SK-N-SH (cell line): ENCODE data around the gene MAD1L1. TPM values are rescaled to one million over a fixed set of nuclear protein-coding genes. Genes with fewer than 3 reads are reported as not detected.
A peak's percentile ranks its signal among the peaks of the same experiment; 100 is the strongest.

Source experiments
- CTCF ChIA-PET: fragments of 300-600, 350-600 bp; formaldehyde crosslinking; extraction: SDS; loops from one replicate; lab custom pipeline; 2021; lab: Yijun Ruan, JAX
- POLR2A ChIA-PET: fragments of 350-600 bp; sonication (Branson Sonifier 250); formaldehyde crosslinking; extraction: SDS; loops from one replicate; lab custom pipeline; 2020; ENCODE audit warnings: antibody characterized with exemption, inconsistent platforms; lab: Yijun Ruan, JAX
- DNase-seq: peaks from one replicate; pipeline ENCODE4 v3.0.0; 2012
- H2AFZ ChIP-seq: fragments of 200-600 bp; sonication (generic); 2 replicates; pipeline ENCODE4 v1.8.1; 2016; ENCODE audit warnings: antibody characterized with exemption, mild to moderate bottlenecking, low read depth
- H3F3A ChIP-seq: fragments of 200-600 bp; sonication (generic); replicated peaks from 2 replicates; pipeline ENCODE3; 2016; ENCODE audit warnings: antibody characterized with exemption, mild to moderate bottlenecking; ENCODE audit not compliant: insufficient read depth
- H3K27ac ChIP-seq, 2 experiments: fragments of 200-500 bp in 1 of 2; fragments of 200-600 bp in 1 of 2; sonication (Bioruptor generic) in 1 of 2; sonication (generic), shearing (Covaris generic) in 1 of 2; 2 replicates each; pipeline versions ENCODE4 v1.5.1 to v1.6.1; 2014 to 2016; ENCODE audit warnings: low read depth in 2 of 2, inconsistent platforms in 1 of 2, low read length in 1 of 2, mild to moderate bottlenecking in 1 of 2, mixed read lengths in 1 of 2
- H3K27me3 ChIP-seq: fragments of 200-600 bp; sonication (generic), shearing (Covaris generic); 2 replicates; pipeline ENCODE4 v1.6.1; 2016; ENCODE audit warnings: mixed run types; ENCODE audit not compliant: insufficient read depth
- H3K36me3 ChIP-seq, 2 experiments: fragments of 200-500 bp in 1 of 2; fragments of 200-600 bp in 1 of 2; sonication (Bioruptor generic) in 1 of 2; sonication (generic) in 1 of 2; replicated peaks in 1 of 2; 2 replicates each; pipeline versions ENCODE3 to v1.5.1; 2014 to 2016; ENCODE audit warnings: low read length in 1 of 2, mild to moderate bottlenecking in 1 of 2; ENCODE audit not compliant: insufficient read depth in 2 of 2, control insufficient read depth in 1 of 2
- H3K4me1 ChIP-seq, 2 experiments: fragments of 200-500 bp in 1 of 2; fragments of 200-600 bp in 1 of 2; sonication (Bioruptor generic) in 1 of 2; sonication (generic), shearing (Covaris generic) in 1 of 2; 2 replicates each; pipeline versions ENCODE4 v1.5.1 to v1.6.1; 2014 to 2016; ENCODE audit warnings: low read depth in 1 of 2, low read length in 1 of 2, mixed run types in 1 of 2; ENCODE audit not compliant: insufficient read depth in 2 of 2, control insufficient read depth in 1 of 2
- H3K4me2 ChIP-seq: fragments of 200-600 bp; sonication (generic), shearing (Covaris generic); 2 replicates; pipeline ENCODE4 v1.6.1; 2017; ENCODE audit warnings: mixed run types
- H3K4me3 ChIP-seq, 2 experiments: fragments of 200-500 bp in 1 of 2; fragments of 200-600 bp in 1 of 2; sonication (Bioruptor generic) in 1 of 2; sonication (generic), shearing (Covaris generic) in 1 of 2; 2 replicates each; pipeline versions ENCODE4 v1.5.1 to v1.8.1; 2014 to 2016; ENCODE audit warnings: low read depth in 2 of 2, inconsistent platforms in 1 of 2, low read length in 1 of 2, mild to moderate bottlenecking in 1 of 2, mixed read lengths in 1 of 2, moderate library complexity in 1 of 2
- H3K79me2 ChIP-seq: fragments of 200-600 bp; sonication (generic); 2 replicates; pipeline ENCODE4 v1.8.1; 2017; ENCODE audit warnings: mild to moderate bottlenecking; ENCODE audit not compliant: insufficient read depth
- H3K9ac ChIP-seq: fragments of 200-600 bp; sonication (generic); 2 replicates; pipeline ENCODE4 v1.6.1; 2017; ENCODE audit warnings: mixed run types
- H3K9me2 ChIP-seq: fragments of 200-600 bp; sonication (generic); 2 replicates; pipeline ENCODE4 v1.6.1; 2017; ENCODE audit warnings: mixed run types
- H3K9me3 ChIP-seq: fragments of 200-600 bp; sonication (generic); 2 replicates; pipeline ENCODE4 v1.6.1; 2017; ENCODE audit warnings: mixed run types, mild to moderate bottlenecking, moderate library complexity
- H4K20me1 ChIP-seq: fragments of 200-600 bp; sonication (generic); 2 replicates; pipeline ENCODE4 v1.6.1; 2017; ENCODE audit warnings: mild to moderate bottlenecking, mixed run types; ENCODE audit not compliant: insufficient read depth
- CHD2 ChIP-seq: fragments of 150-350 bp; IDR thresholded peaks from 2 replicates; pipeline ENCODE4 v1.6.1; 2018; ENCODE audit warnings: low read length; ENCODE audit not compliant: partially characterized antibody
- EP300 ChIP-seq, 2 experiments: IDR thresholded peaks; 2 replicates each; pipeline versions ENCODE4 v1.4.0 to v1.6.1; 2012; ENCODE audit warnings: borderline replicate concordance in 1 of 2, low read depth in 1 of 2, low read length in 1 of 2
- FOSL2 ChIP-seq: IDR thresholded peaks from 2 replicates; pipeline ENCODE4 v1.4.0; 2012; ENCODE audit warnings: low read depth, mild to moderate bottlenecking, moderate library complexity, borderline replicate concordance
- FOXJ3 ChIP-seq: sonication (generic); formaldehyde crosslinking; IDR thresholded peaks from 2 replicates; pipeline ENCODE4 v1.5.1; 2020; ENCODE audit warnings: mild to moderate bottlenecking, missing genetic modification reagents
- NFIC ChIP-seq: IDR thresholded peaks from 2 replicates; pipeline ENCODE4 v1.4.0; 2012; ENCODE audit warnings: borderline replicate concordance
- RAD21 ChIP-seq: IDR thresholded peaks from 2 replicates; pipeline ENCODE4 v1.6.1; 2012; ENCODE audit warnings: mild to moderate bottlenecking, low read length
- RXRA ChIP-seq: IDR thresholded peaks from 2 replicates; pipeline ENCODE4 v1.4.0; 2012; ENCODE audit warnings: low read depth, mild to moderate bottlenecking, borderline replicate concordance
- SMC3 ChIP-seq: IDR thresholded peaks from 2 replicates; pipeline ENCODE4 v1.6.1; 2012; ENCODE audit warnings: low read depth, low read length, improper control_type of control experiment
- TAF1 ChIP-seq: IDR thresholded peaks from 2 replicates; pipeline ENCODE4 v1.6.1; 2012; ENCODE audit warnings: low read depth, mild to moderate bottlenecking, low read length, moderate library complexity, borderline replicate concordance
- TCF12 ChIP-seq: IDR thresholded peaks from 2 replicates; pipeline ENCODE4 v1.4.0; 2012
- TEAD4 ChIP-seq: IDR thresholded peaks from 2 replicates; pipeline ENCODE4 v1.4.0; 2012; ENCODE audit warnings: mild to moderate bottlenecking, borderline replicate concordance; ENCODE audit not compliant: insufficient read depth
- WGBS: methylation state at CpG from one replicate; pipeline ENCODE4 v1.1.6; 2017; ENCODE audit warnings: low lambda C conversion rate; 5-methylcytosine and 5-hydroxymethylcytosine counted together
- polyA plus RNA-seq, 3 experiments: library from polyadenylated mRNA; depleted of rRNA; stranded (reverse); fragments of >200 nt; gene quantifications; 2 replicates each; pipeline ENCODE4 v1.2.3, GENCODE V29; 2012
- TF ChIP-seq, protein P1 (sequence below): IDR thresholded peaks from 2 replicates; pipeline ENCODE4; 2012
- TF ChIP-seq, protein P2 (sequence below): IDR thresholded peaks from 2 replicates; pipeline ENCODE4 v1.4.0; 2012; ENCODE audit warnings: low read depth

MAD1L1 gene
- polyA plus RNA-seq, 1 of the 3 experiments (the other 2 are of a cell fraction), result 46.2 TPM

DNA sequence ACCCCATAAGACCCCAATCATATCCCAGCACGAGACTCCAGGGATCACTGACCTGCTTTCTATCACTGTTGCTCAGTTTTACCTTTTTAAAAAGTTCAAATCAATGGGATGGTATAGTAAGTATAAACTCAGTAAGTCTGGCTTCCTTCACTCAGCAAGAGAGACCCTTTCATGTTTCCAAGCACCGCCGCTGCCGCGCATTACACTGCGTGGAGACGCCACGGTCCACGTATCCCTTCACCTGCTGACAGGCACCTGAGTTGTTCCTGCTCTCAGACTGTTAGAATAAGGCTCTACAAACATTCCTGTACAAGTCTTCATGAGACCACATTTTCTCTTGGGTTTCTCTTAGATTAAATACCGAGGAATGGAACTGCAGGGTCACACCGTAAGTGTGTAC is 28.3 kb downstream of the MAD1L1 start (continued):
- TF ChIP-seq CHD2 (no peak), TEAD4 (no peak)

DNA sequence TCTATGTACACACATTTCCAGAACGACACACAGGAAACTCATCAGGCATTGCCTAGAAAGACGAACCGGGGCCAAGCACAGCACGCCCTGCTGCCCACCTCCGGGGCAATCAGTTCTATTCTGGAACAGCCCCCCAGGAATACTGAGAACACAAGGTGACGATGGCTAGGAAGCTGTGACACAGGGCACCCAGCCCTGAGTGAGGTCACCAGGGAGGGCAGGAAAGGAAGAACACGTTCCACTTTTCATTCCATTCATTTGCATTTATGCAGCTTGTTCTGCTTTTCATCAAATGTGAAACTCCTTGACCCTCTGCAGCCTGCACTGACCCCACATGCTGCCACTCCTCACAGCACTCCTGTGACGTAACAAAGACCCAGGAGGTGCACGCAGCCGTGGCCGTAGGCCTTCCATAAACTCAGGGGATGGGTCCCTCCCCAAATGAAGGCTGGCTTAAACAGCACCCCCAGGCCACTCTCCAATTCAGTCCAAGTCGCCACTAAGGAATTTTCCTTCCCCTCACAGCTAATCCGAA is 28.9 kb downstream of the MAD1L1 start:
- POLR2A ChIA-PET, result interaction anchor here (1.0 kb wide), 1 partner anchor 18 kb away, joined by 3 read pairs; no protein-coding TSS in a partner anchor
- H3K4me2 ChIP-seq, result no peak overlapping the region; the same call in 1 of the 2 replicates
- no peaks in the 10 kb centered on the region for H4K20me1 ChIP-seq
- H3K9ac ChIP-seq, result no peak overlapping the region
- H3K9me3 ChIP-seq, result no peaks in the 10 kb centered on the region
- peak overlapping the region in 1 of 2 experiments; percentile 80; a peak in 2 of 4 replicates for H3K27ac ChIP-seq
- no peaks in the 10 kb centered on the region for H3F3A ChIP-seq
- no peaks in the 10 kb centered on the region for H3K27me3 ChIP-seq
- H2AFZ ChIP-seq, result no peak overlapping the region
- H3K9me2 ChIP-seq, result no peaks in the 10 kb centered on the region
- 70% methylated on average over 13 of the region's 13 CpGs for WGBS
- H3K4me3 ChIP-seq, result no peak overlapping the region
- H3K36me3 ChIP-seq, result peaks cover 13 to 38% of the 10 kb centered on the region in 2 experiments
- H3K4me1 ChIP-seq, result peaks cover 4 to 35% of the 10 kb centered on the region in 2 experiments; a peak in 2 of 4 replicates
- no peaks in the 10 kb centered on the region for H3K79me2 ChIP-seq
- TF ChIP-seq, protein P1, sequence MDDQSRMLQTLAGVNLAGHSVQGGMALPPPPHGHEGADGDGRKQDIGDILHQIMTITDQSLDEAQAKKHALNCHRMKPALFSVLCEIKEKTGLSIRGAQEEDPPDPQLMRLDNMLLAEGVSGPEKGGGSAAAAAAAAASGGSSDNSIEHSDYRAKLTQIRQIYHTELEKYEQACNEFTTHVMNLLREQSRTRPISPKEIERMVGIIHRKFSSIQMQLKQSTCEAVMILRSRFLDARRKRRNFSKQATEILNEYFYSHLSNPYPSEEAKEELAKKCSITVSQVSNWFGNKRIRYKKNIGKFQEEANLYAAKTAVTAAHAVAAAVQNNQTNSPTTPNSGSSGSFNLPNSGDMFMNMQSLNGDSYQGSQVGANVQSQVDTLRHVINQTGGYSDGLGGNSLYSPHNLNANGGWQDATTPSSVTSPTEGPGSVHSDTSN, result 0 out of 2 replicates have a peak, but pooled peaks have one; percentile 42
- no peak for TF ChIP-seq CHD2
- no peak for TF ChIP-seq FOSL2
- TF ChIP-seq, all 33 proteins: peak for 1
- CTCF ChIA-PET, result interaction anchor here (0.7 to 3.8 kb wide), 20 partner anchors 8 to 629 kb away, joined by 3 to 24 read pairs (median 4); no protein-coding TSS in a partner anchor
- DNase-seq, result peak; percentile 53

DNA sequence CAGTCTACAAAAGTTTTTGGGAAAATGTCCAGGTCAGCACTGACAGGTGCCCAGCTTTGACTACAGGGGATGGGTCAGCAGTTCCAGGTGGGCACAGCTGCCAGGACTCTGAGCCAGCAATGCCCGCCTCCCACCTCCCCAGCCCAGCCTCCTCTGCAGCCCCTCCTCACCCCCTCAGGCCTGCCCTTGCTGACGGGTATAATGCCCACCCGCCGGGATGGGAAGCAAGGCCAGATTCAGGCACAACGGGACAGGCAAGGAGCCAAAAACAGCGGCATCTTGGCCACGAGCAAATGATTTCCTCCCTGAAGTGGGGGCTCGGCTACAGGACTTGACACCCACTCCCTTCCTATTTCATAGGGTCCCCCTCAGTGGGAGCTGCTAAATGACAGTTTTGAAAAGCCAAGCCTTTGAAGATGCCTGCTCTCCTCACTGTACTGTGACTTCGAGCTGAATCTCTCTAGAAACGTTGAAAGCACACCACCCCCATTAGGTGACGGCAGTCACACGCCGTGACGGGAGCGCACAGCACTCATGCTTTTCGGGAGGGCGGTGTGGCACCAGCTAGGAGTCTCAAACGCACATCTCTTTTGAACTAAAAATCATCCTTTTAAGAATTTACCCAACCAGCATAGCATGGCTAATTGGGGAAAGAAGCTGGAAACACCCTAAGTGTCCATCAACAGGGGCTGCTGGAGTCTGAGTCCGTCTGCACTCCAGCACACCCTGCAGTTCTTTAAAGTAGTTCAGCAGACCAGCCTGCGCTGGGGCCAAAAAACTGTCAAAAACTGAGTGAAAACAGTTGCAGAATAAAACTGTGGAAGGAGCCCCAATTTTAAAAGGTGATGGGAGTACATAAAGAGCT is 29.6 kb downstream of the MAD1L1 start:
- TF ChIP-seq FOXJ3 (CRISPR knock-in tag) (0 out of 2 replicates have a peak, but pooled peaks have one; percentile 16), EP300 (IDR thresholded peaks at IDR 0.05; ENCODE audit: borderline replicate concordance in 1 of 2, low read depth in 1 of 2, low read length in 1 of 2) (0 out of 4 replicates have a peak, but pooled peaks of 1 of the 2 experiments have one; percentile 10), TCF12 (peak; percentile 63; the same call in 1 of the 2 replicates), TAF1 (no peak), RAD21 (peak; percentile 55), NFIC (peak; percentile 61), FOSL2 (no peak), SMC3 (peak; percentile 32; the same call in 1 of the 2 replicates), RXRA (no peak)
- TF ChIP-seq, protein P1, result 0 out of 2 replicates have a peak, but pooled peaks have one; percentile 39
- TF ChIP-seq, protein P2, sequence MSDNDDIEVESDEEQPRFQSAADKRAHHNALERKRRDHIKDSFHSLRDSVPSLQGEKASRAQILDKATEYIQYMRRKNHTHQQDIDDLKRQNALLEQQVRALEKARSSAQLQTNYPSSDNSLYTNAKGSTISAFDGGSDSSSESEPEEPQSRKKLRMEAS, result no peak
- Histone ChIP-seq H3K79me2 (no peaks in the 10 kb centered on the region), H3F3A (no peaks in the 10 kb centered on the region), H3K9ac (no peak overlapping the region), H3K36me3 (peaks cover 13 to 33% of the 10 kb centered on the region in 2 experiments), H3K9me2 (no peaks in the 10 kb centered on the region), H3K4me3 (no peak overlapping the region), H3K27ac (peak overlapping the region in 1 of 2 experiments; percentile 80; a peak in 2 of 4 replicates), H3K9me3 (no peaks in the 10 kb centered on the region), H3K4me1 (peaks cover 4 to 39% of the 10 kb centered on the region in 2 experiments; a peak in 2 of 4 replicates), H3K27me3 (no peaks in the 10 kb centered on the region), H2AFZ (no peak overlapping the region), H4K20me1 (no peaks in the 10 kb centered on the region), H3K4me2 (no peak overlapping the region; the same call in 1 of the 2 replicates)
- POLR2A ChIA-PET, result interaction anchor here (1.0 kb wide), 1 partner anchor 17 kb away, joined by 3 read pairs; no protein-coding TSS in a partner anchor
- WGBS, result 89% methylated on average over 20 of the region's 20 CpGs
- CTCF ChIA-PET, result interaction anchor here (0.7 to 3.8 kb wide), 19 partner anchors 9 to 628 kb away, joined by 3 to 24 read pairs (median 3); no protein-coding TSS in a partner anchor
- DNase-seq, result peak; percentile 58
